ENCODE data around the gene ST3GAL3.

Gene ST3GAL3

DNA sequence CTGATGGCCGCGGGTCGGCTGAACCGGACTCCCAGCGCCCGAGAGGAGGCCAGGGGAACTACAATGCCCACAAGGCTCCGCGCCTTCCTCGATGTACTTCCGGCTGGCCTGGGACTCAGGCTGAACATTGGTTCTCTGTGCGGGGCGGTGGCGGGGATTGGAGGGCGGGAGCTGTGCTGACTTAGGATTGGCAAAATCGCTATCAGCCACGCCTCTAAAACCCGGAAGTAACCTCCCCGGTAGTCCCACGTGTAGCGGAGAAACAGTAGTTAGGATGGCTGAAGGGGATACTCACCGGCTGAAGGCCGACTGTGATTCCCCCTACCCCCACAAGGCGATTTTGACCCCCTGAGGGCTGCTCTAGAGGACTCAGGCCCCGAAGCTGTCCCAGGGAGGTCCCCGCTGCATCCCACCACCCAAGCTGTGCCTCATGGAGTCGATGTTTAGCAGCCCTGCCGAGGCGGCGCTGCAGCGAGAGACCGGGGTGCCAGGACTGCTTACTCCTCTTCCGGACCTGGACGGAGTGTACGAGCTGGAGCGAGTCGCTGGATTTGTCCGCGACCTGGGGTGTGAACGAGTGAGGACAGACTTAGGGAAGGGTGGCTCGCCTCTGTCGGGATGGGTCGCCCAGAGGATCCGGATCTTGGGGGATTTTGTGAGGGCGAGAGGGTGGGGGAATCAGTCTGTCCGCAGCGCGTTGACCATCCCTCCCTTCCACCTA is 262.6 kb downstream of the ST3GAL3 start, which contains the start of gene DPH2:
Gene DPH2, plus strand, starts transcription at position 265 of the 721 bp plus-strand sequence. Its CDS starts 166 bp downstream, at position 431.
- DNase-seq: peak; percentile 99 to 100

DNA sequence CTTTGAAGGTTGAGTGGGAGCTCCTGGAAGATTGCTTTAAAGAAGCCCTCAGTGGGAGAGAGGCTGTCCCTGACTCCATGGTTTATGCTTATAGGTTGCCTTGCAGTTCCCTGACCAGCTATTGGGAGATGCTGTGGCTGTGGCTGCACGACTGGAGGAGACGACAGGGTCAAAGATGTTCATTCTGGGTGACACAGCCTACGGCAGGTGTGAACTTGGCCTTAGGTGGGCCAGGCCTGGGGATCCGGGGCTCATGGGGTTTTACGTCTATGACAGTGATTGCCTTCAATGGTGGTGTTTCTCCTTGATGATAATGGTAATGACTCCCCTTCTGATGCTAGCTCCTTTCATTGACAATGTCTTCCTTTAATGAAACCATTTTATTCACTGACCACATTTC is 263.2 kb downstream of the ST3GAL3 start:
- DNase-seq: no peak

DNA sequence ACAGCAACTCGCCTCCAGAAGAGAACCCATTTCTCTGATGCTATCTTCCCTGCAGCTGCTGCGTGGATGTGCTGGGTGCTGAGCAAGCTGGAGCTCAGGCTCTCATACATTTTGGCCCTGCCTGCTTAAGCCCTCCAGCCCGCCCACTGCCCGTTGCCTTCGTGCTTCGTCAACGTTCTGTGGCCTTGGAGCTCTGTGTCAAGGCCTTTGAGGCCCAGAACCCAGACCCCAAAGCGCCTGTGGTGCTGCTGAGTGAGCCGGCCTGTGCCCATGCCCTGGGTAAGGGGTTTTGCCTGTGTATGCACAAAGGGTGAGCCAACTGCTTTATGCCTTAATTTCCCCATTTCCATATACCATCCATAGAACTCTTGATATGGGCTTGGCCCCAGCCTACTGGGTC is 263.6 kb downstream of the ST3GAL3 start:
- DNase-seq: no peak

DNA sequence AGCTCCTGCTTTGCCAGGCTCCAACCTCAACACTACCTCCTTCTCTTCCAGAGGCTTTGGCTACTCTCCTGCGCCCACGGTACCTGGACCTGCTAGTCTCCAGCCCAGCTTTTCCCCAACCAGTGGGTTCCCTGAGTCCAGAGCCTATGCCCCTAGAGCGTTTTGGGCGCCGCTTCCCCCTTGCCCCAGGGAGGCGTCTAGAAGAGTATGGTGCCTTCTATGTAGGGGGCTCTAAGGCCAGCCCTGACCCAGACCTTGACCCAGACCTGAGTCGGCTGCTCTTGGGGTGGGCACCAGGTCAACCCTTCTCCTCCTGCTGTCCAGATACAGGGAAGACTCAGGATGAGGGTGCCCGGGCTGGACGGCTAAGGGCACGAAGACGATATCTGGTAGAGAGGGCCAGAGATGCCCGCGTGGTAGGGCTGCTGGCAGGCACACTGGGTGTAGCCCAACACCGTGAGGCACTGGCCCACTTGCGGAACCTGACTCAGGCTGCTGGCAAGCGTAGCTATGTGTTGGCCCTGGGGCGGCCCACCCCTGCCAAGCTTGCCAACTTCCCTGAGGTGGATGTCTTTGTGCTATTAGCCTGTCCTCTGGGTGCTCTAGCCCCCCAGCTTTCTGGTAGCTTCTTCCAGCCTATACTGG is 264.1 kb downstream of the ST3GAL3 start:
- no peak for DNase-seq

DNA sequence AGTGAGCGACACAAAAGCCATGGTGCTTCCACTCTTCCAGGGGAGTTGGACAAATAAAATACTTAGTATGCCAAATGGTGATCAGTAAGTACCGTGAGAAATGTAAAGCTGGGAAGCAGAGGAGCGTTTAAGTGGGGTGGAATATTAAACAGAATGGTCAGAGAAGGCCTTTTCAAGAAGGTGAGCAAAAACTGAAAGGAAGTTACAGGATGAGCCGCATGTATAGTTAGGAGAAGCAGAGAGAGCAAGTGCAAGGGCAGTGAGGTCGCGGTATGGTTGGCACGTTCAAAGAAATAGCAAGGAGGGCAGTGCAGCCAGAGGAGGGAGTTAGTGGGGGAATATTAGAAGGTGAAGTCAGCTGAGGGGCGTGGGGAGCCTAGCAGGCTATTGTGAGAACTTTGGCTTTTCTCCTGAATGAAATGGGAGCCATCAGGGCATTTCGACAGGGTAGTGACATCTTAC is 266.7 kb downstream of the ST3GAL3 start:
- no peak for DNase-seq

DNA sequence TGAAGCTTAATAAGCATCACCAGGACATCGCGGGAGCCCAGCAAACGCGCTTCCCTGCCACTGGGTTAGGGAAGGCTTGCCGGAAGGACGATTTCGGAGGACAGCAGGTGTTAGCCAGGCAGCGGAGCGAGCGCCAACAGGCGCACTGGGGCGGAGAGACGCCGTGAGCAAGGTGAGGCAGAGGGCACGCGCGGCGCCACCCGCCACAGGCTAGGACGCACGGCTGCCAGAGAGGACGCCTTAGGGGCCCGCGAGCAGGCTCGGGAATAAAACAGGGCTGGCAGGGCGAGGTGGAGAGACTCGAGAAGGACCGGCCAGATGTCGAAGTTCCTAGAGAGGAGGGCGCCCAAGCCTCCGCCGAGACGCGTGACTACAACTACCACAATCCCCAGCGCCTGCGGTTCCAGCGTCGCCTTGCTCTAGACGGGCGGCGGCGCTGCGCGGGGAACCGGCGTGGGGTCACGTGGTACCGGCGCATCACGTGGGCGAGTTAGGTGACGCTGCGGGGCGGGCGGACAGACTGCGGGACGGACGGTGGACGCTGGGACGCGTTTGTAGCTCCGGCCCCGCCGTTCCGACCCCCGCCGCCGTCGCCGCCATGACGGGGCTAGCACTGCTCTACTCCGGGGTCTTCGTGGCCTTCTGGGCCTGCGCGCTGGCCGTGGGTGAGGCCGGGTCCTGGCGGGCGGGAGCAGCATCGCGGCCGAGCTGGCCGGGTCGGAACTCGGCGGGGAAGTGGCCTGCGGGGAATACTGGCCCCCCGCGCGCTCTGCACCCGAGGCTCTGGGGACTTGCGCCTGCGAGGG is 267.3 kb downstream of the ST3GAL3 start, which contains the start of gene ATP6V0B:
Gene ATP6V0B, plus strand, starts transcription at position 518 of the 806 bp plus-strand sequence. Its CDS starts 81 bp downstream, at position 599.
- DNase-seq: peak; percentile 98

DNA sequence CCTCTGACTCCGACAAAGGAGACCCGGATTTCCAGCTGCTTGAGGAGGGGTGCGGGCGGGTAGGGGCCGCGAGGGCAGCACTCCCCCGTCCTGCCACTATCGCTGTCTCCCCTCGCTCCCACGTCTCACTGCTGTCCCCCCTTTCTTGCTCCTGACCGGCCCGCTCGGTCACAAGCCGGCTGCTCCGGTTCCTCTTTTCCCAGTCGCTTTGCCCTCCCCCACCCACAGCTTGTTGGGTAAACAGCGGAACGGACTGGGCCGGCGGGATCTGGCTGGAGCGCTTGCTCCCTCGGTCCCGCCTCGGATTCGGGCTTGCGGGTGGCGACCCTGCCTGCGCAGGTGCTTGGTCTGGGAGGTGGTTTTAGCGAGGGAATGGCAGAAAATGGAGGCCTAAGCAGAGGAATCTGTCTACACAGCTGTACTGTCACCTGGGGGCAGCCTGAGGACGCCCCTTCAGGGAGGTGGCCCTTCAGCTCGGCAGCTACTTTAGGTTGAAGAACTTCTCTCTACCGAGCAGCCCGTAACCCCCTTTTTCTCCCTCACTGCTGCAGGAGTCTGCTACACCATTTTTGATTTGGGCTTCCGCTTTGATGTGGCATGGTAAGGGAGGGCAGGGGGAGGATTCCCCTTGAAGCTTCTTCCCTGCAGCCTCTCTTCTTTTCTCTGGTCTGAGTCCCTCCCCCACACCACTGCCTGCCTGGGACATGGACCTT is 268.1 kb downstream of the ST3GAL3 start:
- DNase-seq: peak in 1 of 2 experiments; percentile 20

DNA sequence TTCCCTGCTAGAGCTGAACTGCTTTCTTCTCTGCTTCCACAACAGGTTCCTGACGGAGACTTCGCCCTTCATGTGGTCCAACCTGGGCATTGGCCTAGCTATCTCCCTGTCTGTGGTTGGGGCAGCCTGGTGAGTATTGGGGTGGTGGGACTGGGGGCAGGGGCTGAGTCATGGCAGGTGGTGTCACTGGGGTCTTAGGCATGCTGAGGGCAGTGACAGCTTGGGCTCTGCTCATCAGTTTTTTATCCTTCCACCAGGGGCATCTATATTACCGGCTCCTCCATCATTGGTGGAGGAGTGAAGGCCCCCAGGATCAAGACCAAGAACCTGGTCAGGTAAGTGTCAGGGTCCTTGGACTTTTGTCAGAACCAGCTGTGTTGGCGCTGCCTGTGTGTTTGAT is 268.7 kb downstream of the ST3GAL3 start:
- no peak for DNase-seq

DNA sequence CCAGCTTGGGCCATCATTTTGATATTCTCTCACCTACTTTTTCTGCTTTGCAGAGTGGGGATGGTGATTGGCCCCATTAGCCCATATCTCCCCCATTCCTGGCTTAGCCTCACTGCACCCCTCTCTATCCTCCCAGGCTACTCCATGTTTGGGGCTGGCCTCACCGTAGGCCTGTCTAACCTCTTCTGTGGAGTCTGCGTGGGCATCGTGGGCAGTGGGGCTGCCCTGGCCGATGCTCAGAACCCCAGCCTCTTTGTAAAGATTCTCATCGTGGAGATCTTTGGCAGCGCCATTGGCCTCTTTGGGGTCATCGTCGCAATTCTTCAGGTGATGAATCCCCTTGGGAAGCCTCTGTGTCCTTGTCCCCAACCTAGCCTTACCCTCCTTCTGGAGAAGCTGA is 269.6 kb downstream of the ST3GAL3 start:
- DNase-seq: no peak

DNA sequence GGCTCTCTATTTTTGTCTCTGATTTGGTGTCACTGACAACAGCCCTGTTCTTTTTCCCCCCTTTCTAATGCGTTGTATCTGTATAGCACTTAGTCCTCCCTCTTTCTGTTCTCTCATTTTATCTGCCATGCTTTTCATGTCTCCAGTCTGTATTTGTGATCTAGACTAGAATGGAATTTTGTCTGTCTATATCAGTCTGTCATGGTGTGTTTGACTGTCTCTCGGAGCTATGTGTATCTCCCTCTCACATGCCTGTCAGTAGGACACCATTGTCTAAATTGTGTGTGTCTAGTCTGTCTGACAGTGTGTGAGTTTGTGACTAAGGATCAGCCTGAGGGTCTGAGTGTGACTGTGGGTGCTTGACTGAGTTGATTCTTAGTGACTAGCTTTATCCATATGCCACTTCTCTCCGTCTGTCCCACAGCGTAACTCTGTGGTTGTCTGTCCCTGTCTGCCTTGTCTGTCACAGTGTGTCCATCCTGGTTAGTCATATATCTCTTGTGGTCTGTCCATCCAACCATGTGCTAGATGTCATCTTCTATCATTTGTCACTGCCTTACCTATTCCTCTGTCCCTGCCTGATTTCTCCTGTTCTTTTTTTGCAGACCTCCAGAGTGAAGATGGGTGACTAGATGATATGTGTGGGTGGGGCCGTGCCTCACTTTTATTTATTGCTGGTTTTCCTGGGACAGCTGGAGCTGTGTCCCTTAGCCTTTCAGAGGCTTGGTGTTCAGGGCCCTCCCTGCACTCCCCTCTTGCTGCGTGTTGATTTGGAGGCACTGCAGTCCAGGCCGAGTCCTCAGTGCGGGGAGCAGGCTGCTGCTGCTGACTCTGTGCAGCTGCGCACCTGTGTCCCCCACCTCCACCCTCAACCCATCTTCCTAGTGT is 270.3 kb downstream of the ST3GAL3 start:
- DNase-seq: no peak

DNA sequence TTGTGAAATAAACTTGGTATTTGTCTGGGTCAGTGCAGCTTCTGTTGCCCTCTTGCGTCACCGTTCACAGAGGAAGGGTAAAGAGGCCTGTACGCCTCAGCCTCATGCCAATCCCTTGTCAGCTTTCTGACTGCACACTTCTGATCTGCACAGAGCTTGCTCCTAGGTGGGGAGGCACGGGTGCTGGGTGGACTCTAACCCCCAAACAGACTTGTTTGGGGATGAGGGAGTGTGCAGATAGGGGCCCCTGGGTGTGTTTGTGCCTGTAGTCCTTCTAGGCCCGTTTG is 270.9 kb downstream of the ST3GAL3 start:
- no peak for DNase-seq

DNA sequence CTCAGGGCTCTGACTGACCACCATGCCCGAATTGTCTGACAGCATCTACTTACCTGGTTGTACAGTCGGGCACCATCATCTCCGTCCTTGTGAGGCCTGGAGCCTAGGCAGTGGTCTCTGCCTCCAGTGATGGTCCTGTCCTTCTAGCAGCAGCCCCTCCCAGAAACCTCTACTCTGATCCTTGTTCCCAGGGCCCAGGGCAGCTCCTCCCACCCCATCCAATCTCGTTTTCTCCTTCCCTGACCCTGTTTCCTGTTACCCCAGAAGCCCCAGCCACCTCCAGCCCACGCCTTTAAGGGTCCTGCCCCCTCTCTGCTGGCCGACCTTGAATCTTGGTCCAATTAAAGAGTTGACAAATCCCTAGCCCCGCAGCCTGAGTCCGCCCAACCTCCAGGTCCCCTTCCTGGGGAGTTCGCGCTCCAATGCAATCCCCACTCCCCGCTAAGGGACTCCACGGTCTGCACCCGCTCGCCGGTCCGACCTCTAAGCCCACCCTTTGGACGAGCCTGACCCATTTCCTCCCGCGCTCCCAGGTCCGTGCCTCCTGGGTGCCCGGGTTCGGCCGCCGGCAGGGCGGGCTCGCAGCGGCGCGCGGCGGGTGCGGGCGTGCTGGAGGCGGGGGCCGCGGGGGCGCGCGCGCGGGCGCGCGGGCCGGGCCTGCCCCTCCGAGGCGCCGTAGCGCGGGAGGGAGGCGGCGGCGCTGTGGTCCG is 271.4 kb downstream of the ST3GAL3 start, which contains the start of gene B4GALT2:
Gene B4GALT2, plus strand, starts transcription at position 660 of the 710 bp plus-strand sequence. CDS start 1,951 bp downstream, outside the sequence.
- peak; percentile 56 to 73 for DNase-seq

DNA sequence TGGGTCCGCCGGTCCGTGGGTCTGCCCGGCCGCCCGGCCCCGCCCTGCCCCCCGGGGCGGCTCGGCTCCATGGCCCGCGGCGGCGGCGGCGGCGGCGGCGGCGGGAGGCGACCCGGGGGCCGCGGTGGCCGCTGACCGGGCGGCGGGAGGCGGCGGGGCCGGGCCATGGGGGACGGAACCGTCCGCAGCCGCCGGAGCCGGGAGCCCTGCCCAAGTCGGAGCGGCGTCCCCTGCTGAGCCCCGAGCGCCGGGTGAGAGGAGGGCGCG is 271.9 kb downstream of the ST3GAL3 start:
- no peak for DNase-seq

DNA sequence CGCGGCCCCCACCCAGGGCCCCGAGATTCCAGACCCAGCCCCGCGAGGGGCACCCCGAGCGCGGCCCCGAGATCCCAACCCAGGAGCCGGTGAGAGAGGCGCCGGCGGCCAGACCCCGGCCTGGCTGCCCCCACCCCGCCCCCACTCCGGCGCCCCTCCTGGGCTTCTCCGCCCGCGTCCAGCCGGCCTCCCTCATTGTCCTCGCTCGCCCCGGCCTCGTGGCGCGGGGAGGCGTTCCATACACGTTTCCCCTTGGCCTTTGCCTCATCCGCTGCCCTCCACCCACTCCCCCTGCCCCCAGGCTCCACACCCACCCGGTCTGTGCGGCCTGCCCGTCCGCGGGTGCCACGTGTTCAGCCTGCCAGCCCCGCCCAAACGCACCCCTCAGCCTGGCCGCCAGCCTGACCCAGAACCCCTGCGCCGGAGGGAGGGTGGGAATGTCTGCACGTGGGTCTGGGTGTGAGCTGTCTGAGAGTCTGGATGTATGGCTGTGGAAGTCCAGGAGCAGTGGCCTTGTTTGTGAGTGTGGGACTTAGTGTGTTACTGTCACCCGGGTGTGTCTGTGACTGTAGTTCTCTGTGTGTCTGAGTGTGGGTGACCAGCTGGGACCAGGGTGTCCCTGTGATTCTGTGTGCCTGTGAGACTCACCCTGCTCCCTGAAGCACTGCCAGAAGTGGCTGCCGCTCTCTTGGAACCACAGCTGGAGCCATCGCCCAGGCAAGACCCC is 272.4 kb downstream of the ST3GAL3 start:
- peak; percentile 16 to 44 for DNase-seq

DNA sequence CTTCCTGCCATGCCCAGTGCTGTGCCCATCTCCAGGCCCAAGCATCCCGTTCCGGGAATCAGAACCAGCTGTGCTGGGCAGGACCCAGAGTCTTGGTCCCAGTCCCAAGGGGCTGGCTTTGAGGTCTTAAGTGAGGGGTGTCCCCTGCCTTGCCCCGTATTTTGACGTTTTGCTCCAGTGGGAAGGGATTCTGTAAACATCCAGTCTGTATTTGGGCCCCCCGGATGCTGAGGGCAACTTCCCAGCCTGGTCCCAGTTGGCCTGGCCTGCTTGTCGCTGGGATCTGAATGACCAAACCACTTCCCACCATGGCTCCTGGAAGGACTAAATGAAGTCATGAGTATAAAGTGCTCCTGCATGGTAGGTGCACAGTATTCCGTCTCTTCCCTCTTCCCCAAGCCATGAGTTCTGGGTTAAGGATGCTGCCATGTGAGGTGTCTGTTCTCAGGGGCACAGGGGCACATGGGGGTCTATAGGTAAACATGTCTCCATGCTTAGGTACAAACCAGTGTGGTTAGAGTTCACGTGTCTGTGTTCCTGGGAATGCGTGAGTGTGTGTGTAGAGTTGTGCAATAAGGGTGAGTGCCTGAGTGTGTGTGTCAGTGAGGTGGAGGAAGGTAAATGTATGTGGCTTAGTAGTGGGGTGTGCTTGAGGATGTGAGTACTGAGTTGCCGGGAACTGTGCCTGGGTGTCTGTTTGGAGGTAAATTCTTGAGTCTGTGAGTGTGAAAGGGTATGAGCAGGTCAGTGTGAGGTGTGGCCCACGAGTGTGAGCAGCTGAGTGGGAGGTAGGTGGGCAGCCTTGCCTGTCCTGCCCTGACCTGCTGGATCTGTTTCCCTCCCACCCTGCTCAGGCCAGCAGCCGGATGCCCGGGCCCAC is 273.2 kb downstream of the ST3GAL3 start:
- DNase-seq: no peak
